ENCODE measurements around the gene TOMM70. TPM values are rescaled to one million over a fixed set of nuclear protein-coding genes. Genes with fewer than 3 reads are reported as not detected.
"Not testable (repeated sequence)": the region's sequence is repeated elsewhere in the genome, so short reads cannot be mapped to it uniquely, and the experiment has no call there.

Gene TOMM70
- 44.9 and 65.4 TPM in 2 replicates for total RNA-seq (2014; rRNA removed; shearing (Covaris generic))

GRCh38 chr3:100400780-100401673 is at the start of gene TOMM70, which contains the start of gene LNP1:
TSS of gene TOMM70 (minus strand) at chr3:100401089. CDS start at chr3:100400949, 140 bp downstream.
TSS of gene LNP1 (plus strand) at chr3:100401539. CDS start at chr3:100429730, 28,191 bp downstream.
- in situ Hi-C loops (cut with HindIII; ENCODE audit: low sequenced_read_pairs): no loop called here

DNA sequence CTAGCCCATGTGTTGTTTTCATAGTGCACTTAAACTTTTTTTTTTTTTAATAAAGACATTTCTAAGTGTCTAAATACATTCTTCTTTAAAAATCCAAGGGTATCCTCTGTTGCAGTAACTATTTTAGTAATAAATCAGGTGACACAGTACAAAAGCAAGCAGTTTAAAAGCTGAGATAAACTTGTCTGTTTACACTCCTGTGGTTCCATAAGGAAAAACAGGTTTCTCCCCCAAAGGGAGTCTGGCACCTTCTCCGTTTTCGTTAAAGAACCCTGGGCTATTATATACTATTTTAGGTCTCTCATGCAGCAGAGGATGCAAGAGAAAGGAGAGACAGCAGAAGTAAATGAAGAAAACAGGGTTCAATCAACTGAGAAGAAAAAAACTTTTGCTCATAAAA is 48.3 kb upstream of the TOMM70 start:
- in situ Hi-C loops (cut with HindIII; ENCODE audit: low sequenced_read_pairs): no loop called here
- DNase-seq (ENCODE audit: low spot score): no peak

More at GRCh38 chr3:100400780-100401673, at the start of gene TOMM70, which contains the start of gene LNP1:
- DNase-seq (ENCODE audit: low spot score): peak; percentile 99

GRCh38 chr3:100448079-100448478 is 47.2 kb upstream of the TOMM70 start:
- in situ Hi-C loops (cut with HindIII; ENCODE audit: low sequenced_read_pairs): no loop called here
- no peak for DNase-seq (ENCODE audit: low spot score)

GRCh38 chr3:100447067-100447466 is 46.2 kb upstream of the TOMM70 start:
- in situ Hi-C loops (cut with HindIII; ENCODE audit: low sequenced_read_pairs); DNase-seq (ENCODE audit: low spot score): not testable (repeated sequence)

DNA sequence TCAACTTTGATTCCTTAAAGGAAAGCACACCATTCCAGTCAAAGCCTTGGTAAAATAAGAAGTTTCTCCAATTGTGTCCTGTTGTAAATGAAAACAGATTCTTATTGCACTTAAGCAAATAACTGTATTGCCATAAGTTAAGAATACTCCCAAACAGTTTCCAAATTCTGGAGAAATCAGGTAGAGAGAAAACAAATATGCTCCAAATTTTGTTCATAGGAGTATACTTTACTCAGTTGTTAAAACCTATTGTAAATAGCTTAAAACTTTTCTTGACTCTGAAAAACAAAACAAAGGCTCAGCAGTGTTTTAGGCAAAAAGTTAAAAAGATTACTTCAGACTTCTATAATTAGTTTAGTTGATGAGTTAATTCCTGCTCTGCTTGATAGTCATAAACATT is 42.8 kb upstream of the TOMM70 start:
- in situ Hi-C loops (cut with HindIII; ENCODE audit: low sequenced_read_pairs): no loop called here
- DNase-seq (ENCODE audit: low spot score): no peak

GRCh38 chr3:100440895-100441294 is 40.0 kb upstream of the TOMM70 start:
- in situ Hi-C loops (cut with HindIII; ENCODE audit: low sequenced_read_pairs): no loop called here
- DNase-seq (ENCODE audit: low spot score): no peak

DNA sequence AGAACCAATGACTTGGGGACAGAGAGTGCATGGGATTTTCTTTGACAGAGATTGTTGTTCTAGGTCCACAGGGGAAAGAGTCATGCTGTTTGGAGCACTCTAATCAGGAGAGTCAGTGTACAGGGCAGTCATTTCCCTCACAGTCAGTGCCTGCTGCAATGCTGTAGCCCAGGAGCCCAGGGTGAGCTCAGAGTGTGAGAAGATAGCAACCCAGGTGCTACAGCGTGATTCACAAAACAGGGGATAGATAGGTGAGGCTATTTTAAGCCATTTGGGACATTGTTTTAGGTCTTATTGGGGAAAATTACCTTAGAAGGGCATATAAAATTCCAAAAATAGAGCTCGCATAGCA is 37.7 kb upstream of the TOMM70 start:
- DNase-seq (ENCODE audit: low spot score): no peak
- in situ Hi-C loops (cut with HindIII; ENCODE audit: low sequenced_read_pairs): no loop called here

DNA sequence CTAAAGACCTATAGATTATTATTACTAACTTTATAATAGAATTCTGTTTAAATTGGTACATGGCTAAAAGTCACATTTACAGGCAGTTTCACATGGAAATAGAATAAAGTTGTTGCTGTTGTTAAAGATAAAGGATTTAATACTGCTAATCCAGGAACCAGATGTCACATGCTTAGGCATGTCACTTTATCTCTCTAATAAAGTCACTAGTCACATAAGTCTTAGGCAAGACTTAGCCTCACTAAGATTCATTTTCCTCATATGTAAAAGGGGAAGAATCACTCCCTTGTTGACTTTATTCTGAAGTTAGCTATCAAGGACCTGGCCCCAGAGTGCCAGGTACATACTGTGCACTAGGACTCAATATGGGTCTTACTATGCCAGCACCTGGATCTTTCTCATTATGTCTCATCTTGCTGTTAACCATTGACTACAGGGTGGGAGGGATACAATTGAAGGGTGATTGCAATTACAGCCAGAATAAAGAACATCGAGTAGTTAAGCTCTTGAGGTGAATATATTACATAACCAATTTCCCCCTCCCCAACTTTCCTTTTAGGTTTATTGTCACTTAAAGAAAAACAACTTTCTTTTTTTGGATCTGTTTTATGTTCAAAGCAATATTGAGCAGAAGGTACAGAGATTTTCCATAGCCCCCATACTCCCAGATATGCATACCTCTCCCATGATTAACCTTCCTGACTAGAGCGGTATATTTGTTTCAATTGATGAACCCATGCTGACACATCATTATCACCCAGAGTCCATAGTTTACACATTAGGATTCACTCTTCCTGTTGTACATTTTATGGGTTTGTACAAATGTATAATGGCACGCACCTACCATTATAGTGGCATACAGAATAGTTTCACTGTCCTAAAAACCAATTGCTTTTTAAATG is 37.1 kb upstream of the TOMM70 start:
- DNase-seq (ENCODE audit: low spot score): no peak
- in situ Hi-C loops (cut with HindIII; ENCODE audit: low sequenced_read_pairs): no loop called here

DNA sequence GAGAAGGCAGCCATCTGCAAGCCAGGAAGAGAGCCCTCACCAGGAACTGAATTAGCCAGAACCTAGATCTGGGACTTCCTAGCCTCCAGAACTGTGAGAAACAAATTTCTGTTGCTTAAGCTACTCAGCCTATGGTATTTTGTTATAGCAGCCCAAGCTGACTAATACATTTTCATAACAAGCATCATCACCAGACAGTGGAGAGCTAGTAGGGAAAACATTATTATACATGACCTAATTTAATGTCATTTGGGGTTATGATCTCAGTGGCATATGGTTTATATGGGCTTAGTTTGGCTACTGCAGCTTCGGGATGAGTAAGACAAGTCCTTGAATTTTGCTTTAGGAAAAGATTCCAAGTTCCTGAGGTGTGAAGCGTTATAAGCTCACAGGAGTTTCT is 36.1 kb upstream of the TOMM70 start:
- in situ Hi-C loops (cut with HindIII; ENCODE audit: low sequenced_read_pairs): no loop called here
- no peak for DNase-seq (ENCODE audit: low spot score)

DNA sequence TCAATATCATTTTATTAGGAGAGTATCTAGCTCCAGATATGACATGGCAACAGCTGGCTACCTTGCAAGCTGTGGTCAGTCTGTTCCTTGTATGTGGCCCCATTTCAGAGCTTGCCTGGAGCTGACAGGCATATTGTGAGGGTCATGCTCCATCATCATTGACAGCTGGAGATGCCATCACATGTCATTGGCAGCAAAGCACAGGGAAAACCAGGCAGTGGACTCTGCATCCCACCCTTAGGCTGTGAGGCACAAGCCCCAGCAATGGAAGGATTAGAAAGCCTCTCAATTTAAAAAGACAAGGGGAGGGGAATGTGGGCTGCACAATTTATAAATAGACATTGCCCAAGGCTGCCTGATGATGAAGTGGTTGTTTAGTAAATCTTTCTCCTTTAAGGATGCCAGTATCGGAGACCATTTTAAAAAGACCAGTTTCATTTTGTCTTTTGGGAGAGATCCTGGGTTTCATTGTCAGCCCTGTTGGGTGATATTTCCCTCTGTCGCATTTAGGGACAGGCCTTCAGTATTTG is 28.4 kb upstream of the TOMM70 start:
- DNase-seq (ENCODE audit: low spot score): no peak
- in situ Hi-C loops (cut with HindIII; ENCODE audit: low sequenced_read_pairs): no loop called here

- in situ Hi-C loops (cut with HindIII; ENCODE audit: low sequenced_read_pairs): no loop called here
- no peak for DNase-seq (ENCODE audit: low spot score)
Measured at GRCh38 chr3:100427699-100428098, 26.8 kb upstream of the TOMM70 start.

DNA sequence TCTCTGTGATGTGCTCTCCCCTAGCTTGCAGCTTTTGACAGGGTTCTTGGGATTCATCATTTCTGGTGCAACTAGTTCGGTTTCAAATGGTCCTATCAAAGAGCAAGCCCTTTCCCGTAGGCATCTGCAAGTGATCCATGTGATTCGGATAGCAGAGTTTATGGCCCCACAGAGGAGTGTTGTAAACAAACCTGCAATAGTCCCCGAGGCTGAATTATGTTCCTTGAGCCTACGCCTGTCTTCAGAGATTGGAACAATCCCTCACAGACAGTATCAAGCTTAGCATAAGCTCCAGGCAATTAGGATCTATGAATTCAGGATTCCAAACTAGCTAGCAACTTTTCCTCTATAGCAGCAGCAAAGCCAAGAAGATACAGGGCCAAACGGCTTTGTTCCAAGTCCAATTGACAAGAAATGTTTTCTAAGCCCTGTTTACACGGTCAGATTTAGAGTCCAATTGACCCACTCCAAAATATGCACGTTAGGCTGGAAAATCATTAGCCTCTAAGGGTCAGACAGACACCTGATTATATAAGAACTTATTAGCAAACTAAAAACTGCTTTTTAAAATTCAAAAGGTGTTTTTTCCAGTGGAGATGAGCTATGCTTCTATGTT is 25.3 kb upstream of the TOMM70 start:
- DNase-seq (ENCODE audit: low spot score): no peak
- in situ Hi-C loops (cut with HindIII; ENCODE audit: low sequenced_read_pairs): no loop called here

DNA sequence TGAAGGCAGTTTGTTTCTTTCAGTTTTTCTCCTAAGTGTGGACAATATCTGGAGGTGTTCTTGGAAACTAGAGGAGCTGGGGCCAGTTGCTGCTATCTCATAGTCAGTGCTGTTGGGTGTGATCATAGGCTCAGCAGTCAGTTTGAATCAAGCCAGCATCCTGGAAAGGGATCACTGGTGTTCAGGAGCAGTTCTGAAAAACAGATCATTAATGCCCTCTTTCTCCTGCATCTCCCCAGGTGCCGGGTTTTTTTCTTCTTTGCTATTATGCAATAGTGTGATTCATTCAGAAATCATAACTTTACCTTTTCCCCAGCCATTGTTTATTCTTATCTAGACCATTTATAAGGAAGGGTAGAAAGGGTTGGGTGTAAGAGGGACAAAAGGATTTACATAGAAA is 24.4 kb upstream of the TOMM70 start:
- no peak for DNase-seq (ENCODE audit: low spot score)
- in situ Hi-C loops (cut with HindIII; ENCODE audit: low sequenced_read_pairs): no loop called here

GRCh38 chr3:100424261-100424660 is 23.4 kb upstream of the TOMM70 start:
- DNase-seq (ENCODE audit: low spot score): no peak
- in situ Hi-C loops (cut with HindIII; ENCODE audit: low sequenced_read_pairs): no loop called here

GRCh38 chr3:100423611-100424010 is 22.7 kb upstream of the TOMM70 start:
- in situ Hi-C loops (cut with HindIII; ENCODE audit: low sequenced_read_pairs): no loop called here

GRCh38 chr3:100420885-100421284 is 20.0 kb upstream of the TOMM70 start:
- in situ Hi-C loops (cut with HindIII; ENCODE audit: low sequenced_read_pairs): no loop called here

More at GRCh38 chr3:100423611-100424010, 22.7 kb upstream of the TOMM70 start:
- no peak for DNase-seq (ENCODE audit: low spot score)

DNA sequence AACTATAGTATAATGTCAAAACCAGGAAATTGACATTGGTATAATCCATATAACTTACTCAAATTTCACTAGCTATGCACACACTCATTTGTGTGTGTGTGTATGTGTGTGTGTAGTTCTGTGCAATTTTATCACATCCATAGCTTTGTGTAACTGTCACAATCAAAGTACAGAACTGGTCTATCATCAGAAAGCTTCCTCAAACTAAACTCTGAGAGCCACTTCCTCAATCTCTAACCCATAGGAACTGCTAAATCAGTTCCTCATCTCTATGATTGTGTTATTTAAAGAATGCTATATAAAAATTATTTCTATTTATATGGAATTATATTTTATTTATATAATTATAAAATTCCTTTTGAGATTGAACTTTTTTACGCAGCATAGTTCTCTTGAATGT is 18.5 kb upstream of the TOMM70 start:
- no peak for DNase-seq (ENCODE audit: low spot score)
- in situ Hi-C loops (cut with HindIII; ENCODE audit: low sequenced_read_pairs): no loop called here

More at GRCh38 chr3:100420885-100421284, 20.0 kb upstream of the TOMM70 start:
- no peak for DNase-seq (ENCODE audit: low spot score)

DNA sequence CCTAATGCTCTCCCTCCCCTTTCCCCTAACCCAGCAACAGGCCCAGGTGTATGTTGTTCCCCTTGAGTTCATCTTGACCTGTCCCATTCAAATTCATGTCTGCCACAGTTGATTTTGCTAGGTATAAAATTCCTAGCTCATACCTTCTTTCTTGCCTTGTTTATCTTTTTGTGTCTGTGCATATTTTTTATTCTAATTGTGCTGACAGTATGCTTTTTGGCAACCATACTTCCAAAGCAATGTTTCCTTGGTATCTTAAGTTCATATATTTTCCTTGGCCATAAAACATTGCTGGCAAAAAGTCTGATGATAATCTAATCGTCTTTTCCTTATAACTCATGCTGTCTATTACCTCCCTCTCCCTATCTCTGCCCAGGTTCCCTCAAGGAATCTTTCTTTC is 16.0 kb upstream of the TOMM70 start:
- no peak for DNase-seq (ENCODE audit: low spot score)
- in situ Hi-C loops (cut with HindIII; ENCODE audit: low sequenced_read_pairs): no loop called here

- in situ Hi-C loops (cut with HindIII; ENCODE audit: low sequenced_read_pairs): no loop called here
- DNase-seq (ENCODE audit: low spot score): no peak
Measured at GRCh38 chr3:100416176-100416575, 15.3 kb upstream of the TOMM70 start.

Measured in G401 (cell line).